NB4 (cell line): ENCODE data around the gene KLHDC10.
"Not testable (repeated sequence)": the region's sequence is repeated elsewhere in the genome, so short reads cannot be mapped to it uniquely, and the experiment has no call there.

Experiments used
- DNase-seq: peaks from one replicate; pipeline ENCODE4 v3.0.0; 2010; ENCODE audit warnings: low read depth
- H3K4me3 ChIP-seq: one replicate; pipeline ENCODE4 v1.5.1; 2011; ENCODE audit warnings: mild to moderate bottlenecking, low read depth, low read length, moderate library complexity
- CTCF ChIP-seq: IDR thresholded peaks from one replicate; pipeline ENCODE4 v1.5.1; 2012; ENCODE audit warnings: low read depth, low read length
- MAX ChIP-seq: IDR thresholded peaks from 2 replicates; pipeline ENCODE4 v1.6.1; 2011; ENCODE audit warnings: low read depth, low read length
- MYC ChIP-seq: IDR thresholded peaks from 2 replicates; pipeline ENCODE4 v1.6.1; 2011; ENCODE audit warnings: low read depth, low read length
- POLR2A ChIP-seq: IDR thresholded peaks from 2 replicates; pipeline ENCODE4 v1.6.1; 2011; ENCODE audit warnings: mild to moderate bottlenecking; ENCODE audit not compliant: insufficient read length; ENCODE audit errors: extremely low read depth

Gene KLHDC10

GRCh38 chr7:130144312-130145171 lies 74.2 kb downstream of the KLHDC10 start:
- no peak for DNase-seq
- TF ChIP-seq POLR2A: no peak
- no peak for TF ChIP-seq CTCF
- no peak for TF ChIP-seq MAX
- no peak for TF ChIP-seq MYC
- no peak overlapping the region for H3K4me3 ChIP-seq

GRCh38 chr7:130145424-130146100 lies 75.2 kb downstream of the KLHDC10 start:
- H3K4me3 ChIP-seq: no peak overlapping the region
- TF ChIP-seq MAX (no peak), POLR2A (no peak), MYC (no peak), CTCF (no peak)
- DNase-seq: no peak

- not testable (repeated sequence) for DNase-seq, H3K4me3 ChIP-seq
These were observed 75.8 kb downstream of the KLHDC10 start for GRCh38 chr7:130146142-130146541.

GRCh38 chr7:130146693-130147405 lies 76.5 kb downstream of the KLHDC10 start:
- no peak for DNase-seq
- no peak overlapping the region for H3K4me3 ChIP-seq
- TF ChIP-seq MYC (no peak), MAX (no peak), POLR2A (no peak), CTCF (no peak)

GRCh38 chr7:130147710-130148325 lies 77.5 kb downstream of the KLHDC10 start:
- DNase-seq: no peak
- TF ChIP-seq POLR2A: no peak
- no peak for TF ChIP-seq MAX
- TF ChIP-seq CTCF: no peak
- no peak for TF ChIP-seq MYC

GRCh38 chr7:130148561-130148960 lies 78.2 kb downstream of the KLHDC10 start:
- TF ChIP-seq MYC: no peak
- TF ChIP-seq CTCF: no peak
- no peak for TF ChIP-seq POLR2A
- TF ChIP-seq MAX: no peak
- DNase-seq: no peak
- no peak overlapping the region for H3K4me3 ChIP-seq

More at GRCh38 chr7:130147710-130148325, 77.5 kb downstream of the KLHDC10 start:
- H3K4me3 ChIP-seq: no peak overlapping the region
